M059J (cell line): ENCODE measurements around the gene SYN1. TPM values are rescaled to one million over a fixed set of nuclear protein-coding genes. Genes with fewer than 3 reads are reported as not detected.
A peak's percentile ranks its signal among the peaks of the same experiment; 100 is the strongest.

Experiments used
- DNase-seq: peaks from one replicate; pipeline ENCODE4 v3.0.0-alpha.2; 2012; ENCODE audit warnings: low read depth
- total RNA-seq: library from RNA; depleted of rRNA; stranded (reverse); fragments of >200 nt; shearing (Covaris generic); gene quantifications from 2 replicates; pipeline ENCODE4 v1.2.3, GENCODE V29; 2014

SYN1 gene
- total RNA-seq, 1 experiment from 2014 or later = 1.4 TPM

DNA sequence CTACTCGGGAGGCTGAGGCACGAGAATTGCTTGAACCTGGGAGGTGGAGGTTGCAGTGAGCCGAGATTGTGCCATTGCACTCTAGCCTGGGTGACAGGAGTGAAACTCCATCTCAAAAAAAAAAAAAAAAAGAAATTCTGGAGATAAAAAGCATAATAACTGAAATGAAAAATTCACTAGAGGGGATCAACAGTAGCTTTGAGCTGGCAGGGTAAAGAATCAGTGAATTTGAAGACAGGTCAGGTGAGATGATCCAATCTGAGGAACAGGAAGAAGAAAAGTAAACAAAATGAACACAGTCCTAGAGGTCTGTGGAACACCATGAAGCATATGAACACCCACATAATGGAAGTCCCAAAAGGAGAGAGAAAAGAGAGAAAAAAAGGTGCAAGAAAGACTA, 22.4 kb downstream of the SYN1 start:
- no peak for DNase-seq

DNA sequence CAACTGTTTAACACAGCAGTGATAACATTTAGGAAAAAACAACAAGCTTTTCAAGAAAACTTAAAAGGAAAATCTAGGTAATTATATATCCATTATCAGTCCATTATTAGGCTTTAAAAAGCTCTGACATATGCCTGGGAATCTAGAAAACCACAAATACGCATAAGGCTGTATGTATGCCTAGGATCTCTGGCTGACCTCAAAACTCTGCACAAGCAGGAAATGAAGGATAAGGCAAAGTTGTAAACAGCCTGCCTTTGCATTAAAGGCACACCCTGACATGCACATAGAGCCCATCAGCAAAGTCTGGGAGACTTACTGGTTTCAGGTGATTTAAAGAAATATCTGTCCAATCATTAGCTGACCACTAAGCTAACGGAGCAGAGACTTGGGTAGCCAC, 23.4 kb downstream of the SYN1 start:
- no peak for DNase-seq

DNA sequence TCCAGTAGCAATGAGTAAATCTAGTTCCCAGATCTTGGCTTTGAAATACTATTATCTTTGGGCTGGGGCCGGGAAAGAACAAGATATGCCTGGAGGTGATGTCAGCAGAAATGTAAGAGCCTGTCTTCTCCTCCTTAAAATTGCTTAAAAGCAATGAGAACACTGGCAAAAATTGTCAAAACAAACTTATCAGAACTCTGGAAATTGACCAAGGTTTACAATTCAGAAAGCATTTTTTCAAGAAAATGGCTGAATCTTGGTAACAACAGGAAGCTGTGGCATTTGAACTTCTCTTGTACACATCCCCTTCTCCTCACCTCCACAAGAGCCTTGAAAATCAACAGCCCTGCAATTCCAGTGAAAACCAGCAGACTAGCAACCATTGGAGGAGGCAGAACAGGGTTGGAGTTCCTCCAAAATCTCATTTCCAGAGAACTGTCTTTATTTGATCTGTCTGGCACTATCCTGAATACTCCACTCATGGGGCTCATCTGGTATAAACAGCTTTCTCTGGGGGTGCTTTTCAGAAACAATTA, 23.9 kb downstream of the SYN1 start:
- no peak for DNase-seq

DNA sequence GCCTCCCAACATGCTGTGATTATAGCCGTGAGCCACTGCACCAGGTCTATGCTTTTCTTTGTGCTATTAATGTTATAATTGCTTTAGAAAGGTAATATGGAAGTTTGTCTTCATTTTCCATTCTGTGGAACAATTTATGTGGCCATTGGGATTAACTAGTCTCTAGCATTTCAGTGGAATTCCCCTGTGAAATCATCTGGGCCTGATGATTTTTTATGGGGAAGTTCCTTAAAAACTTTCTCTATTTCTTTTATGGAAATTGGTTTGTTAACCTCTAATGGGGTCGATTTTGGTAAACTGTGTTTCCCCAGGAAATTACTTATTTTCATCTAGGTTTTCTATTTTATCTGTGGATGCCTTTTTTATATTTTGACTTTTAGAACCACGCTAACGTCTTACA, 26.1 kb downstream of the SYN1 start:
- DNase-seq = no peak

DNA sequence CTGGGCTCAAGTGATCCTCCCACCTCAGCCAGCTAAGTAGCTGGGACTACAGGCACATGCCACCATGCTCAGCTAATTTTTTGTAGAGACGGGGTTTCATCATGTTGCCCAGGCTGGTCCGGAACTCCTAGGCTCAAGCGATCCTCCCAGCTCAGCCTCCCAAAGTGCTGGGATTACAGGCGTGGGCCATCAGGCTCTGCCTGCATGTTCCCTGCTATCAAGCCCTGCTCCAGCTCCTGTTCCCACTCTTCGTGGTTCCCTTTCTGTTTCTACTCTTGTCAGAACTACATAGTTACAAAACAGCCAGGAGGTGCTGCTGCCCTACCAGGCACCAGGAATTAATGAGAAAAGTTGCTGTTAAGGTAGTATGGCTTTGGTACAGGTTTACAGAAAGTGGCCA, 28.7 kb downstream of the SYN1 start:
- no peak for DNase-seq

DNA sequence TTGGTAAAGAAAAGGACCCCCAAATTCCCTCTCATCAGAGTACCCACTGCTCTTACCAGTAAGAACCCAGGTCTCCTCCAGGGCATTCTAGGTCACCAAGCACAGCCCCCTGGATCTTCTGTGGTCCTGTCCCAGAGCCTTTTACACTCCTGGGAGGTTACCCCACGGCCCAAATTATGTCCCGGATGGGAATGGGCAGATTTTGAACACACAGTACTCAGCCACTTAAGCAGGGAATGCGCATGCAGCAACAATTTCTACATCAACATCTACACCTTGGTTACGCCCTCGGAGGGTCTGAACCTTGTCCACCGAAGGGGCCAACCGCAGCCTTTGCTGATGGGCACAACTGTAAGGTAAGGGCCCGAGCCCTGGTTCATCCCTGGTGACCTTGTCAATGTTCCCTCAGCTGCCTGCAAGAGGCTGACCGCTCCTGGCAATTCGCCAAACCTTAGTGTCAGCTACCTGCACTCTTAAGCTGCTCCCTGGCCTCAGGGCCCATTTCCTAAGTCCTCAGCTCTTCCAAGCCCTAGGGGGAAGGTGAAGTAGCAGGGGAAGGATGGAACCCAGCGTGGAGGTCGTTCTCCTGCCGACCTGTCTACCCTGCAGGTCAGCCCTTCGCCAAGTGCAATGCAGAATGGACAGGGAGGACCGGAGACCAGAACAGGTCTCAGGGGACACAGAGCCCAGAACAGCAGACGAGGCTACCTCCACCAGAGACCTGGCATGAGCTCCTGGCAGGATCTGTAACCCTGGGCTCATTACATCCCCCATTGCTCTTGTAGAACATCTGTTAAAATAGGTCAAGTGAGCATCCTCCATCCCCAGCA, 31.5 kb downstream of the SYN1 start:
- no peak for DNase-seq

DNA sequence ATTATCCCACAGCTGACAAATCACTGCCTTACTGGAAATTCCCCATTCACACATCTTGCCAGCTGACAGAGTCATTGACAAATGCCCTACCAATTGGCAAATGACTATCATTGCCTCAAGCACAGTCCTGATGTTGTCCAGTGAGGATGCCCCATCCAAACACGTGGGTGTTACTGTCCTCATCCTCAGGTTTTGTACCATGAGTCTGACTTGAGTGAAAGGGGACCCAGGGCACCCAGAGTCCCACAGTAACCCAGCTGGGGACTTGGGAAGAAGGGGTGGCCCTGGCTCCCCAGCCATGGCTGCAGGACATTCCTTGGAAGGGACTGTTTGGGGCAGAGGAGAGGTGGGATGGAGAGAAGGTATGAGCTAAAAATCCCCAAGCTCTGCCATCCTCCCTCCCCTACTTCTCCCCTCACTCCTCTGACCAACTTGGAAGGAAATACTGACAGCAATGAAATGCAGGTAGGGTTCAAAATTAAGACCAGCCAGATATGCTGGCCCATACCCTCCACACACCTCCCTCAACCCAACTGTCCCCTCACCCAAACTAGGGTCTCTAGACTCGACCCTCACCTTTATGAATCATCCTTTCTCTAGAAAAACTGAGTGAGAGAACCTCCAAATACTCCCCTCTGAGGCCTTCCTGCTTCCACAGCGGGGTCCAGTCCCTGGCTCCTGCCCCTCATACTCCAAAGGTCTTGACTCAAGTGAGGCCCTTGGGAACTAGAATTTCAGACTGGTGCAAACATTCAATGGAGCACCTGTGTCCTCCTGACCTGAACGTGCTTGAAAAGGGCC, 32.4 kb downstream of the SYN1 start:
- no peak for DNase-seq

DNA sequence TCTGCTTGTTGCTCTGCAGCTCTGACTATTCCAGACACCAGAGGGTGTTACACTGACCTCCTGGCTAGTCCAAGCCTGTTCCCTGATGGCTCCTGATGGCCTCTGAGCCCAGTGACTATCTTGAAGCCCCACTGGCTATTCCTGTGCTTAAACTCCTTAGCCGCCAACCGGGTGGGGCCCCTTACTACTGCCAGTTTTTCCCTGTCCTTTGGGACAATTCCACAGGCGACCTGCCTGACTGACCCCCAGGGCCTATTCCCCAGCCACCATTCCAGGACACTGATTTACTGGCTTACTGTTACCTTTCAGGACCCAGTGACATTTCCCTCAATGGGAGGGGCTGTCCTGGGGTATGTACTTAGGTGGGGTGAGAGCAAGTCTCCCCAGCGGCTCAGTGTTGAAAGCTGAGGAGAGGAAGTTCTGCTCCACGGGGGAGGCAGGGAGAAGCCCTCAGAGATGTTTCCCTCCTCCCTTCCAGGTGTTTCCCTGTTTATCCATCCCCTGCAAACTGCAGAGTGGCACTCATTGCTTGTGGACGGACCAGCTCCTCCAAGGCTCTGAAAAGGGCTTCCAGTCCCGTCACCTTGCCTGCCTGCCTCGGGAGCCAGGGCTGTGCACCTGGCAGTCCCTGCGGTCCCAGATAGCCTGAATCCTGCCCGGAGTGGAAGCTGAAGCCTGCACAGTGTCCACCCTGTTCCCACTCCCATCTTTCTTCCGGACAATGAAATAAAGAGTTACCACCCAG, 33.4 kb downstream of the SYN1 start:
- no peak for DNase-seq

DNA sequence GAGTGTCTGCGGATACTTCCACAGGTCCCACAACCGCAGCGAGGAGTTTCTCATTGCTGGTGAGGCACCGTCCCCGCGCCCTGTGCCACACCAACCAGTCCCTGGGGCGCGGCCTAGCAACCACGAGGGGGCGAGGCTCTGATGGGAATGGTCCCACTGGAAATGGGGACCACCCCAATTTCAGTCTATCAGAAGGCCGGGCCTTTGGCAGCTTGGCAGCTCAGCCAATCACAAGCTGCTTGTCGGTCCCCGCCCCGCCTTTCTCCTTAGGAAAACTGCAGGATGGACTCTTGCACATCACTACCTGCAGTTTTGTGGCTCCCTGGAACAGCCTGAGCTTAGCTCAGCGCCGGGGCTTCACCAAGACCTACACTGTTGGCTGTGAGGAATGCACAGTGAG, 34.4 kb downstream of the SYN1 start:
- no peak for DNase-seq

DNA sequence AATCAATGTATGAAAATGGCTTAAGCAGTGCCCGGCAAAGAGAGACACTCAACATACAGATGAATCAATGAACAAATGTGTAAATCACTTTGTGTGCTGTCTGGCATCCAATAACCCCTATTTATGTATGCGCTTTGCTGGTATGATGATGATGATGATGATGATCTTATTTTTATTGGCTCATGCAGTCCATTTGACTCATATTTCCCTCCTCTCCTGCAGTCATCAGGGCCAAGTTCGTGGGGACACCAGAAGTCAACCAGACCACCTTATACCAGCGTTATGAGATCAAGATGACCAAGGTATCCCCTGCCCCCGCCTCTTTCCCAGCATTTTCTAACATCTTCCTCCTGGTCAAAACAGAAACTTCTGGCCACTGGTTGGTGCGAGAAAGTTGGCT, 34.9 kb downstream of the SYN1 start:
- no peak for DNase-seq

DNA sequence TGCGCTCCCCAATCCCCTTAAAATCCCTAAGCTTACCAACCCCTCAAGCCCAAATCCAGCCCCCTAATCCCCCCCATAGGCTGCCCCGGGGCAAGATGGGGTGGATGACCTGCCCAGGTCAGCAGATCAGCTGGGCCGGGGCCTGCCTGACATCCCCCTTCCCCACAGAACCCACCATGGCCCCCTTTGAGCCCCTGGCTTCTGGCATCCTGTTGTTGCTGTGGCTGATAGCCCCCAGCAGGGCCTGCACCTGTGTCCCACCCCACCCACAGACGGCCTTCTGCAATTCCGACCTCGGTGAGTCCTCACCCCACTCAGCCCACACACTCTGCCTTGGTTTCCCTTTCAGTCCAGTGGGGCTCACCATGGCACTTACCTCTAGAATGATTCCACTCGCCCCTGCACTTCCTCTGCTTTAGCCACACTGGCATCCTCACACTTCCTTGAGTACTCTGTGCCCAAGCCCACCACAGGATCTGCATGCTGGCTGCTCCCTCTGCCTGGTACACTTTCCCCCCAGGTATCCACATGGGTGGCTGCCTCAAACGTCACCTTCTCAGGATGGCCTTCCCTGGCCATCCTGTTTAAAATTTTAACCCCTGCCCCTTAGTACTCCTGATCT, 36.3 kb downstream of the SYN1 start:
- DNase-seq = no peak

DNA sequence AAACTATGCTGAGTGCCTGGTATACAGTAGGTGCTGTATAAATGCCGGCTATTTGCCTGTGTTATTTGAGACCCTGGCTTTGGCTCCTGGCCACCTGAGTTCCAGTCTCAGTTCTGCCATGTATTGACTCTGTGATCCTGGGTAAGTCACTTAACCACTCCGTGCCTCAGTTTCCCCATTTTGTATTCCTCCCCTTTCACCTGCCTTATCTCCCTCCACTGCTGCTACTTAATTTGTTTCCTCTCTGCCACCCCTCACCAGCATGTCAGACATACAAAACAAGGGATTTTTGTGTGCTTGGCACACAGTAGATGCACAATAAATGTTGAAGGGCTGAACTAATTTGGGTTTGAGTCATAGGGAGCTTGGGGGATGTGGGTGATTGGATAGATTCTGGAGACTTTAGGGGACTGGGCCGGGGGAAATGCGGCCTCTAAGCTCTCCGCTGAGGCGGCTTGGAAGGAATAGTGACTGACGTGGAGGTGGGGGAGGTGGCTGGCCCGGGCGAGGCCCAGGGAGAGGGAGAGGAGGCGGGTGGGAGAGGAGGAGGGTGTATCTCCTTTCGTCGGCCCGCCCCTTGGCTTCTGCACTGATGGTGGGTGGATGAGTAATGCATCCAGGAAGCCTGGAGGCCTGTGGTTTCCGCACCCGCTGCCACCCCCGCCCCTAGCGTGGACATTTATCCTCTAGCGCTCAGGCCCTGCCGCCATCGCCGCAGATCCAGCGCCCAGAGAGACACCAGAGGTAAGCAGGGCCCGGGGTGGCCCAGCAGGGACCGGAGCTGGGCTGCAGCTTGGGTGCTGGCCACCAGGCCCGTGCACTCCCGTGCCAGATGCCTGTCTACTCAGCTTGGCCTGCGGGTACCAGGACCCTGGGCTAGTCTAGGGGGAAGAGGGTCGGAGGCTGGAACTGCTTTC, 37.7 kb downstream of the SYN1 start, which contains the start of gene TIMP1:
Gene TIMP1 (plus strand): TSS at position 706 of the 917 bp plus-strand sequence. CDS start 980 bp downstream, outside the sequence.
- peak; percentile 95 for DNase-seq

DNA sequence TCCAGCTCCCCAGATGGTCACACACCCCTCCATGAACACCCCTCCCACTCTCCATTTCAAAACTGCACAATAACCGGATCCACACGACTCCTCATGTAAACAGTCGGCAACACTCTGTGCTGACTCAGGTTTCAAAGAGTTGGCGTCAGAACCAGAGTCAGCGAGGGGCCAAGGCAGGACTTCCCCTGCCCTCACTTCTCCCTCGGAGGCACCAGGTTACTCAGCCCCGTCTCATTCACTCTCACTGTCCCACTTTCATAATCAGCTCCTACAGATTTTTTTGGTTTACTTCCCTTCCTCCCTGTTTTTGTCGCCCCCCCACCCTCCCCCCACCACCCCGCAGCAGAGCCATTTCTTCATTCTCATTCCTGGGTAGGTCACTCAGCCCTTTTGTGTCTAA, 40.1 kb downstream of the SYN1 start:
- DNase-seq = peak; percentile 48

DNA sequence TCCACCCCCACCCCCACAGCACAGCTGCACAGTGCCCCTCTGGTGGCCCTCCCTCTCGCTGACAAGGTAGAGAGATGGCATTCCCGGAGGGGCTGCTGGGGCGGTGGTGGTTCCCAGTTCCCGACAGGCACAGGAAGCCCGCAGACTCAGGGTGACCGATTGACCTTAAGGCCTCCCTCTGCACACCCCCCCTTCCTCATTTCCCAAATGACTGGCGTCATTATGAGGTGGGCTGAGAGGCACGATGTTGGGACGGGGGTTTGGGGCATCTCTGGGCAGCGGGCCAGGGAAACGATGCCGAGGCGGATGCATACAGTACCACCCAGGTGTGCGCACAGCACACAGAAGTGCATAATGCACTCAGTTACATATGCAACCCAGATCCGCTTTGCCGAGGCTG, 41.0 kb downstream of the SYN1 start:
- no peak for DNase-seq

DNA sequence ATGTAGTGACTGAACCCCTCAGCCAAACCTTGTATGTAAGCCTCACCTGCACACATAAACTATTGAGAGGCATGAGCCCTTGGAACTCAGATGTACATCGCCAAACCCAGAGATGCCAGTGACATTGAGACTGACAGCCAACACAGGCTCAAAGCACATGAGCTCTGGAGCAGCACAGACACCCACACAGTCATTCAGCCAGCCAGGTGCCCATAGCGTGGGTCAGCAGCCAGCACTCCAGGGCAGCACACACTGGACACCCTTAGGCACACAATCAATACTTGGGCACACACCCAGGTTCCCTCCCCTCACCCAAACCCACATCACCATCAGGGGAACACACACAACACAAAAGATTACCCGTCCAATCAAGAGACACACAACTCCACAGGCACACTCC, 41.8 kb downstream of the SYN1 start:
- DNase-seq = no peak

DNA sequence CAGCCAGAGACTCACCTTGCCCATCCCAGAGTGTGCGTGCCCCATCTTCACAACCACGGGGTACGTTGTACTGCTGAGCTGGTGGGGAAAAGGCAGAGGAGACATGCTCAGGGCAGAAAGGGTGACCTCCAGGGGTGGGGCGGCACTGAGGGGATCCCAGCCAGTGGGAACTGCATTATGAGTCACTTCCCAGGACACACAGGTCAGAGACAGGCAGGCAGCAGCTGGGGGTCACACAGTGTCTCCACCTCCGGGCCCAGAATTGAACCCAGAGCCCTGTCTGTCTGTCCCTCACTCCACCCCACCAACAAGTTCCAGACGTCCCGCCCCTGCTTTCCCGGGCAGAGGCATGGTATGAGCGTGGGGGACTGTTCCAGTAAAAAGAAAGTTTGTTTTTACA, 42.2 kb downstream of the SYN1 start:
- no peak for DNase-seq

DNA sequence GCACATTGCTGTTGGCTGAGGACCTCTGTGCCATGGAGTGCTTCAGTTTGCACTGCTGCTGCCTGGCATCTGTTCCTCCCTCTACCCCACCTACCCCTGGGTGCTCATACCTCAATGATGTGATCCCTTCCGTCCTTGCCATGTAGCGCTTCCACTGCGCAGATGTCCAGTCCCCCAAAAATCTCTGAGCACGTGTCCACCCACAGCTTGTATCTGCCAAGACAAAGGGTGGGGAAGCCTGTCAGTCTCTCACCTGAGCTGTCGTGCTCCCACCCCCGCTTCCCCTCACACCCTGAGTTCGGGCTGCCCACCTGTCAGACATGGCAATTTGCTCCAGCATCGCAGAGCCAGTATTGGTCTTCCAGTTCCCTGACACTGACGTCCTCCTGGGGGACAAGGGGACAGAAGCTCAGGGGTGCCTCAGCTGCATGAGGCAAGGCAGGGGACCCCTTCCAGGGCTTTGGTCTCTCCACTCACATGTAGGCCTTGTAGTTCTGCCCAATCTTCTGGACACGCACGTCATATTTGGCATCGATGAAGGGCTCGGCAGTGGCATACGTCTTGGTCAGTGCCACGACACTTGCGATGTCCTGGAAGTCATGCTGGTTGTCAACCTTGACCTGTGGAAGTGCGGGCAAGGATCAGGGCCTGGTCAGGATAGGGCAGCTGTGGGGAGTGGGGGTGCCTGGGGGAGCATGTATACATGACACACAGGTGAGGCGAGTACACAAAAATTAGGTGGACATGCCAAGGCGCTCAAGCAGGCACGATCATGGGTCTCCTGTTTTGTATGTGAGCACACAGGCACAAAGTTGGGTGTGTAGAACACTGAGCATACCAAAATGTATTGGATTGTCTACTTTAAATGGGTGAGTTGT, 43.4 kb downstream of the SYN1 start:
- DNase-seq = no peak

DNA sequence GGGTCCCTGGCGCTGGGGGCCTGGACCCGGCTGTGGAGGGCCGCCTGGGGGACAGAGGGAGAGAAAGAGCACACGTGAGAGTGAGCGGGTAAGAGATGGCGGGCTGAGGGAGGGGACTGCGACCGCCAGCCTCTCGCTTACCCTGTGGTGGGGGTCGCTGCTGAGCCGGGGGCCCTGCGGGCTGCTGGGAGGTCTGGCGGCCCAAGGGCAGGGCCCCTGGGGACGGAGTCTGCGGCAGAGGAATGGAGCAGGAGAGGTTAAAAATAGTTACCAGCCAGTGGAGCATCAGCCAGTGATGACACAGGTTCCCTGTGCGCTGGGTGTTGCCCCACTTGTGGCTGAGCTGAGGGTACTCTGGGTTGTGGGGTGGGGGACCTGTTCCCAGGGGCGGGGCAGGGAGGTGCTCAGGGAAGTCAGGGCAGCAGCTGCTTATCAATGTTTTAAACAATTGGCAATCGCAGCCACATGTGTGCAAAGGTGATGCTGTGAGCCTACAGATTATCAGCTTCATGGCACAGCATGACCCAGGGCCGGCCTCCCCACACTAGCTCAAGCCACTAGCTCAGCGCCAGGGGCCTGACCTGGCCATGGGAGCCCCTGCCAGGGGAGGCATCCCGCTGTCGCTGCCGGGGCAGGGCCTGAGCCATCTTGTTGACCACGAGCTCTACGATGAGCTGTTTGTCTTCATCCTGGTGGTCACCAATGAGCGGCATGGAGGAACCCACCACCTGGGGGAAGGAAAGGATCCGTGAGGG, 44.9 kb downstream of the SYN1 start:
- DNase-seq = no peak

DNA sequence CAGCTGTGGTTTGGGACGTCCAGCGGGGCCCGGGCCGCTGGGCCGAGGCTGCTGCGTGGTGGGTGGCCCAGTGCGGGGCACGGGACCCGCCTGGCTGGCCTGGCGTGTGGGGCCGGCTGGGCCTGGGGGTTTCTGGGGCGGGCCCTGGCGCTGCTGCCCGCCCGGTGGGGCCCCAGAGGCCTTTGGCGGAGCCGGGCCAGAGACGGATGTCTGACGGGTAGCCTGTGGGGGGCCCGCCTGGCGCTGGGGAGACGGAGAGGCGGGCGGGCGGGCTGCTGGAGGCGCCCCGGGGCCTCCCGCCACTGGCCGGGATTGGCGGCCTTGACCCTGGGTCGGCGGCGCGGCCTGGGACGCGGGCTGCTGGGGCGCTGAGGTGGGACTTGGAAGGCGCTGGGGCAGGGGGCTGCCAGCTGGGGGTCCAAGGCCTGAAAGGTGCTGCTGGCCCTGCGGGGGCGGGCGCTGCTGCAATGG, 45.5 kb downstream of the SYN1 start:
- DNase-seq = no peak
